Skeletal muscle tissue (tissue), 4 donors: ENCODE results near the gene CYFIP1. TPM values are rescaled to one million over a fixed set of nuclear protein-coding genes. Genes with fewer than 3 reads are reported as not detected.
"Not testable (repeated sequence)": the region's sequence is repeated elsewhere in the genome, so short reads cannot be mapped to it uniquely, and the experiment has no call there.

Experiments
- H3K27ac ChIP-seq: one replicate; pipeline ENCODE4 v1.7.0; 2013; ENCODE audit warnings: mild to moderate bottlenecking, low read depth, low read length, inconsistent platforms
- H3K27me3 ChIP-seq, 3 donors: one replicate each; pipeline ENCODE4 v1.7.0; 2013; ENCODE audit warnings: low read length in 3 of 3; ENCODE audit not compliant: control insufficient read depth in 3 of 3, insufficient read depth in 3 of 3
- H3K36me3 ChIP-seq, 3 donors: one replicate each; pipeline ENCODE4 v1.7.0; 2013; ENCODE audit warnings: low read length in 3 of 3; ENCODE audit not compliant: control insufficient read depth in 3 of 3, insufficient read depth in 3 of 3
- H3K4me1 ChIP-seq, 3 donors: one replicate each; pipeline ENCODE4 v1.7.0; 2013; ENCODE audit warnings: low read length in 3 of 3, mild to moderate bottlenecking in 3 of 3; ENCODE audit not compliant: control insufficient read depth in 3 of 3, insufficient read depth in 3 of 3
- H3K4me3 ChIP-seq, 3 donors: one replicate each; pipeline ENCODE4 v1.7.0; 2013; ENCODE audit warnings: low read length in 3 of 3
- H3K9ac ChIP-seq, 3 donors: one replicate each; pipeline ENCODE4 v1.7.0; 2013; ENCODE audit warnings: low read length in 3 of 3, mild to moderate bottlenecking in 3 of 3, moderate library complexity in 2 of 3, low read depth in 1 of 3
- H3K9me3 ChIP-seq, 3 donors: one replicate each; pipeline ENCODE4 v1.7.0; 2013; ENCODE audit warnings: low read length in 3 of 3; ENCODE audit not compliant: control insufficient read depth in 3 of 3
- total RNA-seq: library from RNA; depleted of rRNA; stranded (reverse); fragments of >200 nt; gene quantifications from one replicate; pipeline ENCODE4 v1.2.3, GENCODE V29; 2014
- donor health status: Osteomylitis.

The CYFIP1 gene
- total RNA-seq, 1 donor from 2014 or later: 49.1 TPM

DNA sequence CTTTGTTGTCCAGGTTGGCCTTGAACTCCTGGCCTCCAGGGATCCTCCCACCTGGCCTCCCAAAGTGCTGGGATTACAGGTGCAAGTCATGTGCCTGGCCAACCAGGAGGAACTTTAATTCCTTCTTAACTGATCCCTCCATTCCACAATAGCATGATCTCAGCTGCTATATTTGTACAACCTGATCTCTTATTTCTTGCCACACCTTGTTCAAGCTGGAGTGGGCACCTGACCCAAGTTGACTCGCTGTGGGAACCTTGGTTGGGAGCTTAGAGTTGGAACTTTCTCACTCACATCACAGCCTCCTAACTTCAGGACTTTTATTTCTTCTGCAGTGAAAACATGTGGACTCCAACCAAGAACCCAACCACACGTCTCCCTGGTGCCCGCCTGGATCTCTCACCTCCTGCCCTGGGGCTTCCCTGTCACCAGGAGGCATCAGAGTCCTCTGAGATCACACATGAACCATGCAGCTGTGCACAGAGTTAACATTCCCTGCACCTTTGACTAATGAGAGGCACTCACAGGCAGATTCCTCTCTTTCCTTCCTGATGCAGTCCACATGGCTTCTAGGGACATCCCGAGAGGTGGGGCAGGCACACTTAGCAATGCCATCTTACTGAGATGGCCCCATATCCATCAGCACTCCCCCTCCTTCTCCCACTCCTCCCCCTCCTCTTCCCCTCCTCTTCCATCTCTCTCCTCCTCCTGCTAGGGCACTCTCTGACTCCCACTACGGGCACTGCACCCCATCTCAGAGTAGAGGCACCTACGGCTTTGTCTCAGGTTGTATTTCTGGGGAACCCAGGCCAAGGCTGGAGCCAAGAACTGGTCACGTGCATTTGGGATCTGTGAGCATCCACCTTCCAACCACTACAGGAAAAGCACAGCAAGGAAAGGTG is 9.7 kb upstream of the CYFIP1 start:
- Histone ChIP-seq H3K9ac (no peak overlapping the region), H3K4me1 (peaks cover 0 to 10% (median 5%) of the 10 kb centered on the region in 3 donors), H3K27ac (no peak overlapping the region)

GRCh38 chr15:22988811-22989210 is 8.6 kb upstream of the CYFIP1 start:
- no peaks in the 10 kb centered on the region for H3K27me3 ChIP-seq
- no peaks in the 10 kb centered on the region for H3K9me3 ChIP-seq
- no peak overlapping the region for H3K9ac ChIP-seq
- H3K27ac ChIP-seq: no peak overlapping the region
- H3K4me3 ChIP-seq: no peak overlapping the region
- peaks cover 0 to 10% (median 5%) of the 10 kb centered on the region in 3 donors for H3K4me1 ChIP-seq
- H3K36me3 ChIP-seq: peaks cover 0 to 1% (median 0%) of the 10 kb centered on the region in 3 donors

More for the DNA sequence above, 9.7 kb upstream of the CYFIP1 start:
- Histone ChIP-seq H3K9me3 (no peaks in the 10 kb centered on the region), H3K36me3 (peaks cover 0 to 5% (median 2%) of the 10 kb centered on the region in 3 donors), H3K4me3 (no peak overlapping the region), H3K27me3 (no peaks in the 10 kb centered on the region)

- not testable (repeated sequence) for H3K4me3 ChIP-seq, H3K27ac ChIP-seq, H3K9ac ChIP-seq, H3K36me3 ChIP-seq, H3K9me3 ChIP-seq, H3K27me3 ChIP-seq
- H3K4me1 ChIP-seq: peaks cover 9 to 14% (median 12%) of the 10 kb centered on the region in 3 donors
Measured at GRCh38 chr15:22981931-22982330, 1.8 kb upstream of the CYFIP1 start.

GRCh38 chr15:22981051-22981840 is 1.1 kb upstream of the CYFIP1 start:
- Histone ChIP-seq H3K27me3 (no peaks in the 10 kb centered on the region), H3K4me1 (peaks cover 9 to 14% (median 12%) of the 10 kb centered on the region in 3 donors), H3K9ac (peak overlapping the region in 2 of 3 donors; percentile 13 to 83), H3K27ac (no peak overlapping the region), H3K4me3 (peak overlapping the region; percentile 60 to 82 (median 76)), H3K9me3 (no peaks in the 10 kb centered on the region), H3K36me3 (no peaks in the 10 kb centered on the region)

DNA sequence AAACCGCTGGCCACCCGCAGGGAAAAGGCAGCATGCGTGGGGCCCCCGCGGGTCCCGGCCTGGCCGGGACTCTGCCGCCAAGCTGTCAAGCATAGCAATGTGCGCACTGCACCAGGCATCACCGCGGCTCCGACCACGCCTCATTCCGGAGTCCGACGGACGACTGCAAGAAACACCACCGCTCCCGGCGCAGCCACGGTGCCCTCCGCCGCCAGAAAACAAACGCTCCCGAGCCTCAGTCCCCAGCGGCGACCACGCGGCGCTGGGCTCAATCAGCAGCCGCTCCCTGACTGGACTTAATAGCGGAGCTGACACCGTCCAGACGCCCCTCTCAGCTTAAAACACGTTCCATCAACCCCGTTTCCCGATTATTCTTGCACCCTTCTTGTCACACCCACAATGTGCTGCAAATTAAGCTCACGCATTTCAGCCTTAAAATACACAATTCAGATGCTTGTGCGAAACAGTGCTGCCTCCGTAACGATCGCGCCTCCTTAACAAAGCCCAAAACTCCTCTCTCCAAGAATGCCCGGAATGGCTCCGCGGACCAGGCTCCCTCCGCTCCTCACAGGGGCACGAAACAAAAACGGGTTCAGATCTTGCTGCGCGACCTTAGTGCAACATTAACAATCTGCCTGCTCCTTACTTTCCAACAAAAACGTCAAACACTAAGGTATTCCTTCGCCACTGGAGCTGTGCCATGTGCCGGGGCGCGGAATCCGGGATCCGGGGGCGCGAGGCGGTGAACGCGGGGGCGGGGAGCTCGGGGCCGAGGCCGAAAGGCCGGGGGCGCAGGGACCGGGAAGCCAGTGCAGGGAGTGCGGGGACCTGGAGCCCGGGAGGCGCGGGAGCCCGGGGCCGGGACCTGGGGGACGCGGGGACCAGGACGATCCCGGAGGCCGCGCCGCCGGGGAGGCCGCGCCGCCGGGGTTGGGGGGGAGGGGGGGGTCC is 655 bp downstream of the CYFIP1 start:
- Histone ChIP-seq H3K4me3 (peak overlapping the region; percentile 76 to 86 (median 84)), H3K27me3 (no peaks in the 10 kb centered on the region)

DNA sequence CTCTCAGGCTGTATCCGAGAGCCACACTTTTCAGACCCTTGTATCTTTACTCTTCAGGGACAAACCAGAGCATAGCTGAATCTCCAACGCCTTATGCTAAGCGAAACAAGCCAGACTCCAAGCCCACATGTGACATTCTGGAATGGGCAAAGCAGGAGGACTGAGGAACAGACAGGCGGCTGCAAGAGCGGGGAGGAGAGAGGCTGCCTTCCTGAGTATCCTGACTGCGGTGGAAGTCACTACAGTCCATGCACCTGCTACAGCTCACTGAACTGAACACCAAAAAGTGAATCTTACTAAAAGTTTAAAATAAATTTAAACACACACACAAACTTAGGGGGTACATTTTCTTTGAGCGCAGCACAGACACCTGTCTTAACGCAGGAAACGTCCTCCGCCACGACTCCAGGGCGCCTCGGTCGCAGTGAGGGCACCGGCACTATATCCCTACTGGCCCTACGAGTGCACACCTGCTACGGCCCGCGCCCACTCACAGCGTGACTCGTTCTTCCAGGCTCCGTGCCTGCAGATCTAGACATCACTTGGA is 1.4 kb downstream of the CYFIP1 start:
- Histone ChIP-seq H3K36me3 (no peaks in the 10 kb centered on the region), H3K9ac (peak overlapping the region in 2 of 3 donors; percentile 69 to 75), H3K9me3 (no peaks in the 10 kb centered on the region), H3K27me3 (no peaks in the 10 kb centered on the region), H3K4me3 (peak overlapping the region; percentile 76 to 86 (median 84)), H3K27ac (no peak overlapping the region), H3K4me1 (peaks cover 9 to 14% (median 12%) of the 10 kb centered on the region in 3 donors)

More for the DNA sequence above, 655 bp downstream of the CYFIP1 start:
- peaks cover 9 to 14% (median 12%) of the 10 kb centered on the region in 3 donors for H3K4me1 ChIP-seq
- H3K9me3 ChIP-seq: no peaks in the 10 kb centered on the region
- H3K36me3 ChIP-seq: no peaks in the 10 kb centered on the region
- H3K27ac ChIP-seq: peak overlapping the region; percentile 41
- H3K9ac ChIP-seq: peak overlapping the region; percentile 69 to 83 (median 77)

- Histone ChIP-seq H3K27ac (no peak overlapping the region), H3K4me1 (peaks cover 9 to 12% (median 10%) of the 10 kb centered on the region in 3 donors), H3K9me3 (no peaks in the 10 kb centered on the region)
Measured at GRCh38 chr15:22974745-22975144, 5.4 kb downstream of the CYFIP1 start.

GRCh38 chr15:22973987-22974386 is 6.2 kb downstream of the CYFIP1 start:
- Histone ChIP-seq H3K36me3 (no peaks in the 10 kb centered on the region), H3K27me3 (no peaks in the 10 kb centered on the region), H3K9me3 (no peaks in the 10 kb centered on the region), H3K9ac (no peak overlapping the region), H3K4me1 (peaks cover 5 to 7% (median 6%) of the 10 kb centered on the region in 3 donors), H3K4me3 (no peak overlapping the region), H3K27ac (no peak overlapping the region)

More at GRCh38 chr15:22974745-22975144, 5.4 kb downstream of the CYFIP1 start:
- H3K36me3 ChIP-seq: no peaks in the 10 kb centered on the region
- no peak overlapping the region for H3K9ac ChIP-seq
- H3K27me3 ChIP-seq: no peaks in the 10 kb centered on the region
- no peak overlapping the region for H3K4me3 ChIP-seq

DNA sequence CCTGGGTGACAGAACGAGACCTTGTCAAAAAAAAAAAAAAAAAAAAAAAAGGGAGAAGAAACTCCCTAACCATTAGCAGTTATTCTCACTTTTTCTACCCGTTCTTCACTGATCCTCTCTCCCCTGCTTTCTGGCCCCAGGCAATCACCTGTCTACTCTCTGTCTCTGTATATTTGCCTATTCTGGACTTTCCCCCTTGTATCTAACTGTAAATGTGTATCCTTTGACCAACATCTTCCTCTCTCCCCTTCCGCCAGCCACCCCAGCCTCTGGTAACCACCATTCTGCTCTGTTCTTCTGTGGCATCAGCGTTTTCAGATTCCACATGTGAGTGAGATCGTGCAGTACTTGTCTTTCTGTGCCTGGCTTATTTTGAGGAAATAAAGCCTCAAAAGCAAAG is 6.9 kb downstream of the CYFIP1 start:
- peaks cover 0 to 4% (median 3%) of the 10 kb centered on the region in 3 donors for H3K4me1 ChIP-seq
- H3K9me3 ChIP-seq: no peaks in the 10 kb centered on the region
- H3K36me3 ChIP-seq: no peaks in the 10 kb centered on the region
- H3K27me3 ChIP-seq: no peaks in the 10 kb centered on the region
- H3K27ac ChIP-seq: no peak overlapping the region
- H3K4me3 ChIP-seq: no peak overlapping the region
- no peak overlapping the region for H3K9ac ChIP-seq
